ENCODE measurements around the gene MBOAT2. TPM values are rescaled to one million over a fixed set of nuclear protein-coding genes. Genes with fewer than 3 reads are reported as not detected.

Gene MBOAT2
- total RNA-seq, 2 donors from 2014 or later = 34.3 to 51.1 TPM

DNA sequence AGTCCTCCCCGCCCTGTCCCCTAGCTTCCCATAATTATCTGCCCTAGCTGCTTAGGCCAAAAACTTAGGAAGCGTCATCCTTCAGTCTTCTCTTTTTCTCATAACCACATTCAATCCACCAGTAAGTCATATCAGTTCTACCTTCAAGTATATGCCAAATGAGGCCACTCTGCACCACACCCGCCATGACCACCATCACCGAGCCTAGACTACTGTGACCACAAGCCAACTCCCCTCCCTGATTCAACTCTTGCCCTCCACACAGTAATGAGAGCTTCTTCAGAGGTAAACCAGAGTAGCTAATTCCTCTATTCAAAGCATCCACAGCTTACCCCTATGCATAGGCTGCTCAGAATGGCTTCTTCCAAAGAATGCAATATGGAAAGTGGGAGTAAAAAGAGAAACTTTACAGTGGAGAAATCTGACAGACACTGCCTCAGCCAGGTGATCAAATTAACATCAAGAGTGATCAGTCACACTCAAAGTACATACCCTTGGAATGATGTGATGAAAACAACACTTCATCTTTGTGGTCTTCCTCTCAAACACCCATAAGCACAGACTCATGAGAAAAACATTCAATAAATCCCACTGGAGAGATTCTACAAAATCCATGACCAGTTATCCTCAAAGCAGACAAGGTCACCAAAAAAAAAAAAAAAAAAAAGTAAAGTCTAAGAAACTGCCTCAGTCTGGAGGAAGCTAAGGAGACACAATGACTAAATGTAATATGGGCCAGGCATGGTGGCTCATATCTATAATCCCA is 17.7 kb downstream of the MBOAT2 start:
- Histone ChIP-seq H3K27me3 (no peaks in the 10 kb centered on the region), H3K9ac (ENCODE audit: low read depth in 2 of 2, low read length in 2 of 2) (no peak overlapping the region), H3K27ac (no peak overlapping the region), H3K4me1 (no peaks in the 10 kb centered on the region), H3K4me3 (no peak overlapping the region), H3K36me3 (no peaks in the 10 kb centered on the region), H3K9me3 (no peaks in the 10 kb centered on the region)
- intact Hi-C loops (cut with DNase I) = no loop called here
- TF ChIP-seq, protein P1, sequence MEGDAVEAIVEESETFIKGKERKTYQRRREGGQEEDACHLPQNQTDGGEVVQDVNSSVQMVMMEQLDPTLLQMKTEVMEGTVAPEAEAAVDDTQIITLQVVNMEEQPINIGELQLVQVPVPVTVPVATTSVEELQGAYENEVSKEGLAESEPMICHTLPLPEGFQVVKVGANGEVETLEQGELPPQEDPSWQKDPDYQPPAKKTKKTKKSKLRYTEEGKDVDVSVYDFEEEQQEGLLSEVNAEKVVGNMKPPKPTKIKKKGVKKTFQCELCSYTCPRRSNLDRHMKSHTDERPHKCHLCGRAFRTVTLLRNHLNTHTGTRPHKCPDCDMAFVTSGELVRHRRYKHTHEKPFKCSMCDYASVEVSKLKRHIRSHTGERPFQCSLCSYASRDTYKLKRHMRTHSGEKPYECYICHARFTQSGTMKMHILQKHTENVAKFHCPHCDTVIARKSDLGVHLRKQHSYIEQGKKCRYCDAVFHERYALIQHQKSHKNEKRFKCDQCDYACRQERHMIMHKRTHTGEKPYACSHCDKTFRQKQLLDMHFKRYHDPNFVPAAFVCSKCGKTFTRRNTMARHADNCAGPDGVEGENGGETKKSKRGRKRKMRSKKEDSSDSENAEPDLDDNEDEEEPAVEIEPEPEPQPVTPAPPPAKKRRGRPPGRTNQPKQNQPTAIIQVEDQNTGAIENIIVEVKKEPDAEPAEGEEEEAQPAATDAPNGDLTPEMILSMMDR (IDR thresholded peaks at IDR 0.05) = no peak
- DNase-seq = no peak

DNA sequence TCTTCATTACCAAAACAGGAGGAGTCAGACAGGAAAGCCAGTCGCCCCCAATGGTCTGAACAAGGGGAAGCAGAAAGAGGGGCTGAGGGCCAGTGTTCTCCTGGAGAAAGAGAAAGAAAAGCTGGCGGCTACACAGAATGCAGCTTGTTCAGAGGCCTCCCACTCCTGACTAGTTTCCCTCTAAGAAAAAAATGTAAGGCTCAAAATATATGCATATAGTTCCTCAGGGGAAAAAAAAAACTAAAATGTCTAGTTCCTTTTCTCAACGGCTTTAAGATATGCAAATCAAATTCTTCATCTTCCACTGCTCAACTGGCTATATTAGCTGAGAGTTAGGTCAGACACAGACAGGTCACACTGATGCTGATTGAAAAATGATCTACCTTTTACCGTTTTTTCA is 18.6 kb downstream of the MBOAT2 start:
- DNase-seq = no peak
- H3K4me3 ChIP-seq = no peak overlapping the region
- no peaks in the 10 kb centered on the region for H3K27me3 ChIP-seq
- no peaks in the 10 kb centered on the region for H3K36me3 ChIP-seq
- H3K27ac ChIP-seq = no peak overlapping the region
- no peaks in the 10 kb centered on the region for H3K4me1 ChIP-seq
- intact Hi-C loops (cut with DNase I) = no loop called here
- no peak overlapping the region for H3K9ac ChIP-seq (ENCODE audit: low read depth in 2 of 2, low read length in 2 of 2)
- H3K9me3 ChIP-seq = no peaks in the 10 kb centered on the region
- TF ChIP-seq, protein P1 (IDR thresholded peaks at IDR 0.05) = no peak

DNA sequence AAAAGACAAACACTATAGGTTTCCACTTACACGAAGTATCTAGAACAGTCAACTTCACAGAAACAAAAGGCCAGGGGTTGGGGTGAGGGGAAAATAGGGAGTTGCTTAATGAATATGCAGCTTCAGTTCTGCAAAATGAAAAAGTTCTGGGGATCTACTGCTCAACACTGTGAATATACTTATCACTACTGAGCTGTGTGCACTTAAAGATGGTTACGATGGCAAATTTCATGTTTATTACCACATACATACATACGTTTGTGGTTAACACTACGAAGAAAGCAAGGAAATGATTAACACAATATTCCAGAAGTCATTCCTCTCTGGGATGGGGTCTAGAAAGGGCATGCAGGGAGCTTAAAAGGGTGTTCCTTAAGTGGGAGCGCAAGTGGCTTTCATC is 19.3 kb downstream of the MBOAT2 start:
- Histone ChIP-seq H3K27ac (no peak overlapping the region), H3K9me3 (no peaks in the 10 kb centered on the region), H3K36me3 (no peaks in the 10 kb centered on the region), H3K4me3 (no peak overlapping the region), H3K9ac (ENCODE audit: low read depth in 2 of 2, low read length in 2 of 2) (no peak overlapping the region), H3K27me3 (no peaks in the 10 kb centered on the region), H3K4me1 (no peaks in the 10 kb centered on the region)
- intact Hi-C loops (cut with DNase I) = no loop called here
- TF ChIP-seq, protein P1 (IDR thresholded peaks at IDR 0.05) = no peak
- DNase-seq = no peak

DNA sequence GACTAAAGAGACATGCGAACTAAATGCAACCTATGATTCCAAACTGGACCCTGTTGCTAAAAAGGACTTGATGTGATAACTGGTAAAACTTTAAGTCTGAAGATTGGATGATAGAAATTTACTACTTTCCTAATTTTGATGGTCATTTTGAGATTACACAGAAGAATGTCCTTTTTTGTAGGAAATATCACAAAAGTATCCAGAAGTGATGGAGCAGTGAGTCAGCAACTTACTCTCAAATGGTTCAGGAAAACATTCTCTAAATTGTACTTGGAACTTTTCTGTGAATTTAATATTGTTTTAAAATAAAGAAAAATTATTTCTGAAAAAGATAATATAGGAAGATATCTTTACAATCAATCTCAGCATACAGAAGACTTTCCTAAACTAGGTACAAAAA is 19.9 kb downstream of the MBOAT2 start:
- TF ChIP-seq, protein P1 (IDR thresholded peaks at IDR 0.05) = no peak
- H3K36me3 ChIP-seq = no peaks in the 10 kb centered on the region
- H3K27ac ChIP-seq = no peak overlapping the region
- H3K9ac ChIP-seq (ENCODE audit: low read depth in 2 of 2, low read length in 2 of 2) = no peak overlapping the region
- H3K4me3 ChIP-seq = no peak overlapping the region
- DNase-seq = no peak
- H3K9me3 ChIP-seq = no peaks in the 10 kb centered on the region
- intact Hi-C loops (cut with DNase I) = no loop called here
- H3K27me3 ChIP-seq = no peaks in the 10 kb centered on the region
- no peaks in the 10 kb centered on the region for H3K4me1 ChIP-seq

DNA sequence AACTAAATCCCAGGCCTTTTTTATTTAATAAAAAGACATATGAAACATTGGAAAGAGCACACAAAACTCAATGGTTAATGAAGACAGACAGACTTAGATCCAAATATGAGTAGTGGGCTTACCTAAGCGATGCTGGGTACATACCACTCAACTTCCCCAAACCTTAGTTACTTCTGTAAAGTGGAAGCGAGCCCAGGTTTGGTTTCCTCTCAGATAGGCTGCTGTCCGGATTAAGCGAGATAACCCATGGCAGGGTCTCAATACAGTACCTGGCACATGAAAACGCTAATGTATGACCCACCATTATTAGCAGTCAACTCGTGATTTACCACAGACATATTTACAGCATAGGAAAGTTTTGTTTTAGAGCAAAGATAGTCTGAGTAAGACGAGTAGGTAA is 21.6 kb downstream of the MBOAT2 start:
- DNase-seq = no peak
- intact Hi-C loops (cut with DNase I) = no loop called here
- no peaks in the 10 kb centered on the region for H3K36me3 ChIP-seq
- H3K4me3 ChIP-seq = no peak overlapping the region
- TF ChIP-seq, protein P1 (IDR thresholded peaks at IDR 0.05) = no peak
- no peak overlapping the region for H3K27ac ChIP-seq
- no peak overlapping the region for H3K9ac ChIP-seq (ENCODE audit: low read depth in 2 of 2, low read length in 2 of 2)
- no peaks in the 10 kb centered on the region for H3K27me3 ChIP-seq
- H3K4me1 ChIP-seq = no peaks in the 10 kb centered on the region
- no peaks in the 10 kb centered on the region for H3K9me3 ChIP-seq

Measured in colonic mucosa (tissue), 4 donors.